Right atrium auricular region (tissue), 2 donors: ENCODE results near the gene ENC1. TPM values are rescaled to one million over a fixed set of nuclear protein-coding genes. Genes with fewer than 3 reads are reported as not detected.

Source experiments
- DNase-seq: peaks from one replicate; pipeline ENCODE4 v3.0.0-alpha.2; 2019; ENCODE audit warnings: low spot score
- H3K27ac ChIP-seq, 2 donors: fragments of 200-600 bp; sonication (generic); 1 replicate in 1 of 2; 2 replicates in 1 of 2; pipeline ENCODE4 v1.5.1; 2016 to 2019
- H3K27me3 ChIP-seq, 2 donors: fragments of 200-600 bp; sonication (generic); one replicate each; pipeline versions ENCODE4 v1.5.1 to v1.6.0; 2017 to 2019
- H3K36me3 ChIP-seq: fragments of 200-600 bp; sonication (generic); one replicate; pipeline ENCODE4 v1.5.1; 2016
- H3K4me1 ChIP-seq, 2 donors: fragments of 200-600 bp; sonication (generic); one replicate each; pipeline versions ENCODE4 v1.5.1 to v1.6.0; 2017 to 2019
- H3K4me3 ChIP-seq, 2 donors: fragments of 200-600 bp; sonication (generic); 1 replicate in 1 of 2; 2 replicates in 1 of 2; pipeline ENCODE4 v1.5.1; 2017 to 2019; ENCODE audit warnings: mild to moderate bottlenecking in 1 of 2, moderate library complexity in 1 of 2
- H3K9me3 ChIP-seq, 2 donors: fragments of 200-600 bp; sonication (generic); one replicate each; pipeline ENCODE4 v1.5.1; 2019
- total RNA-seq, 2 donors: library from RNA; depleted of rRNA; stranded (reverse); fragments of >200 nt; gene quantifications; one replicate each; pipeline ENCODE4 v1.1.0, GENCODE V29; 2016
- TF ChIP-seq, protein P1 (sequence below), 2 donors: fragments of 200-600 bp; sonication (generic); IDR thresholded peaks; one replicate each; pipeline ENCODE4 v1.5.1; 2019; ENCODE audit warnings: antibody characterized with exemption in 2 of 2

Gene ENC1
- total RNA-seq, 2 donors from 2014 or later: 5.0 to 18.5 TPM

DNA sequence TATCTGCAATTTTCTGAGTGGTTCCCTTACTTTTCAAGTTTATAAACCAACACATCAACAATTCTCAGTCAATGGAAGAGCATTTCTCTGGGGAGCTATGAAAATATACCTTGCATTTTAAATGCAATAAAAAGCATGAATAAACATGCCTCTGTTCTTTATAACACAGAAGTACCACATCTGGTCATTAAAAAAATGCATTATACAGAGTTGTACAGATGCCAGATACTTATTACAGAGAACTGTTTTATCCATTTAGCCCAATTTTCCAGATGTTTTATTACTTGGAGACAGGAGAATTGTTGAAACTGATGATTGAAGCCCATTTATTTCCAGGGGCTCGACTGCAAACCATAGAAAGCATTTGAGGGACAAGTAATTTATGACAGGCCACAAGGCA, 25.3 kb upstream of the ENC1 start:
- Histone ChIP-seq H3K27ac (no peak overlapping the region), H3K27me3 (no peaks in the 10 kb centered on the region), H3K4me3 (no peak overlapping the region), H3K9me3 (no peaks in the 10 kb centered on the region), H3K36me3 (no peaks in the 10 kb centered on the region), H3K4me1 (no peaks in the 10 kb centered on the region)
- TF ChIP-seq, protein P1, sequence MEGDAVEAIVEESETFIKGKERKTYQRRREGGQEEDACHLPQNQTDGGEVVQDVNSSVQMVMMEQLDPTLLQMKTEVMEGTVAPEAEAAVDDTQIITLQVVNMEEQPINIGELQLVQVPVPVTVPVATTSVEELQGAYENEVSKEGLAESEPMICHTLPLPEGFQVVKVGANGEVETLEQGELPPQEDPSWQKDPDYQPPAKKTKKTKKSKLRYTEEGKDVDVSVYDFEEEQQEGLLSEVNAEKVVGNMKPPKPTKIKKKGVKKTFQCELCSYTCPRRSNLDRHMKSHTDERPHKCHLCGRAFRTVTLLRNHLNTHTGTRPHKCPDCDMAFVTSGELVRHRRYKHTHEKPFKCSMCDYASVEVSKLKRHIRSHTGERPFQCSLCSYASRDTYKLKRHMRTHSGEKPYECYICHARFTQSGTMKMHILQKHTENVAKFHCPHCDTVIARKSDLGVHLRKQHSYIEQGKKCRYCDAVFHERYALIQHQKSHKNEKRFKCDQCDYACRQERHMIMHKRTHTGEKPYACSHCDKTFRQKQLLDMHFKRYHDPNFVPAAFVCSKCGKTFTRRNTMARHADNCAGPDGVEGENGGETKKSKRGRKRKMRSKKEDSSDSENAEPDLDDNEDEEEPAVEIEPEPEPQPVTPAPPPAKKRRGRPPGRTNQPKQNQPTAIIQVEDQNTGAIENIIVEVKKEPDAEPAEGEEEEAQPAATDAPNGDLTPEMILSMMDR (IDR thresholded peaks at IDR 0.05): no peak
- DNase-seq: no peak

DNA sequence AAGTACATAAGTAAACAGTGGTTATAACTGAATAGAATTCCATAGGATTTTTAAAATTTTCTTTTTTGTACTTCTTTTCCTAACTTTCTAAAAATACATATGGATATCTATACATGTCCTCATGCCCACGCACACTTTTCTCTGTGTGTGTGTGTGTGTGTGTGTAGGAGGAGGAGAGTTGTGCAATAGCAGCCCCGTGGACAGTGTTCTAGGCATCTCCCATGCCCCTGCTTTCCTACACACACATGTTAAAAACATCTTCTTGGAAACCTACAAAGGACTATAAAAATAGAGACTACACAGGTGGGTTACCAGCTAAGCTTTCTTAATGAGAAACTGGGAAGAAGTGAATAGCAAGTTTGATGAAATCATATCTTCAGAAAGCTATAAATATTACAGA, 24.7 kb upstream of the ENC1 start:
- H3K9me3 ChIP-seq: no peaks in the 10 kb centered on the region
- H3K36me3 ChIP-seq: no peaks in the 10 kb centered on the region
- no peak overlapping the region for H3K4me3 ChIP-seq
- H3K27me3 ChIP-seq: no peaks in the 10 kb centered on the region
- no peak for DNase-seq
- no peaks in the 10 kb centered on the region for H3K4me1 ChIP-seq
- H3K27ac ChIP-seq: no peak overlapping the region
- TF ChIP-seq, protein P1 (IDR thresholded peaks at IDR 0.05): no peak

DNA sequence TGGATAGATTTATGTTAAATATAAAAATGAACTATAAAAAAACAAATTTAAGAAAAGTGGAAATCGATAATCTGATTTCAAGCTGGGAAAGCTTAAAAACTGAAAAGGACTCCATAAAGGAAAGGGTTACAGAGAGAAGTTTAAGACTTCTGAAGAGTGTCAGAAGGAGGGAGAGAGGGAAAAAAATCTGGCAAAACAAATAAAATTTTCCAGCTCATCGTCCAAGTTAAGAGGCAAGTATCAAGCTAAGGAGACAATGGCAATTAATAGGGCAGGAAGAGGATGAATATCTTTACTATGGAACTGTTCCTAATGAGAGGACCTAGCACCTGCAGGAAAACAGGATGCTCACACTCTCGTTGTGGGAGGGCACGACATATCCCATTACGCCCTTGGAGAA, 24.0 kb upstream of the ENC1 start:
- Histone ChIP-seq H3K4me3 (no peak overlapping the region), H3K9me3 (no peaks in the 10 kb centered on the region), H3K36me3 (no peaks in the 10 kb centered on the region), H3K4me1 (no peaks in the 10 kb centered on the region), H3K27me3 (no peaks in the 10 kb centered on the region), H3K27ac (no peak overlapping the region)
- TF ChIP-seq, protein P1 (IDR thresholded peaks at IDR 0.05): no peak
- no peak for DNase-seq

GRCh38 chr5:74660873-74661272, 20.3 kb upstream of the ENC1 start:
- H3K36me3 ChIP-seq: no peaks in the 10 kb centered on the region
- H3K4me1 ChIP-seq: no peaks in the 10 kb centered on the region
- H3K9me3 ChIP-seq: no peaks in the 10 kb centered on the region
- no peak overlapping the region for H3K4me3 ChIP-seq
- H3K27me3 ChIP-seq: no peaks in the 10 kb centered on the region
- no peak for DNase-seq
- TF ChIP-seq, protein P1 (IDR thresholded peaks at IDR 0.05): no peak
- H3K27ac ChIP-seq: no peak overlapping the region

GRCh38 chr5:74660140-74660539, 19.6 kb upstream of the ENC1 start:
- Histone ChIP-seq H3K9me3 (no peaks in the 10 kb centered on the region), H3K27me3 (no peaks in the 10 kb centered on the region), H3K27ac (no peak overlapping the region), H3K4me3 (no peak overlapping the region), H3K4me1 (no peaks in the 10 kb centered on the region), H3K36me3 (no peaks in the 10 kb centered on the region)
- DNase-seq: no peak
- TF ChIP-seq, protein P1 (IDR thresholded peaks at IDR 0.05): no peak

- Histone ChIP-seq H3K27ac (no peak overlapping the region), H3K9me3 (no peaks in the 10 kb centered on the region), H3K36me3 (no peaks in the 10 kb centered on the region), H3K4me1 (no peaks in the 10 kb centered on the region), H3K27me3 (no peaks in the 10 kb centered on the region), H3K4me3 (no peak overlapping the region)
- TF ChIP-seq, protein P1 (IDR thresholded peaks at IDR 0.05): no peak
- no peak for DNase-seq
Observed at GRCh38 chr5:74659172-74659571, 18.6 kb upstream of the ENC1 start.
